SH-SY5Y (cell line): ENCODE data around the gene CDK14.

Experiments
- GATA2 ChIP-seq: IDR thresholded peaks from 2 replicates; pipeline ENCODE4 v1.6.1; 2011; ENCODE audit warnings: mild to moderate bottlenecking, low read depth, low read length
- GATA3 ChIP-seq: IDR thresholded peaks from 2 replicates; pipeline ENCODE4 v1.6.1; 2011; ENCODE audit warnings: low read depth, mild to moderate bottlenecking, low read length, moderate library complexity

CDK14 gene

DNA sequence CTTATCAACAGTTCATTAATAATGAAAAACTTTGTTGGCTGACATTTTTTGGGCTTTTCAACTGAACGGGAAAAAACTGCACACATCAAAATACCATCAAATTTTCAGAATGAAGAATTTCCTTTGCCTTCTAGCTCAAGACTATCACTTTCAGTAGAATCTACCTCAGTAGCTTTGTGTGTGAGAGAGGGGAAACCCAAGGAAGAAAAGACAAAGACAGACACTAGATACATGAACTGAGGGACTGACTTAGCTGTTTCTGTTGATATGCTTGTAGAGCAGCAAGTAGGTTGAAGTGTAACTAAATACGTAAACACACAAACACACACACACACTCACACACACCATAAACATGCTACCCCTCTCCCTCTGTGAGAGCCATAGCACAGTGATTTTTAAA lies 257.1 kb downstream of the CDK14 start:
- TF ChIP-seq GATA2 (no peak), GATA3 (no peak)

DNA sequence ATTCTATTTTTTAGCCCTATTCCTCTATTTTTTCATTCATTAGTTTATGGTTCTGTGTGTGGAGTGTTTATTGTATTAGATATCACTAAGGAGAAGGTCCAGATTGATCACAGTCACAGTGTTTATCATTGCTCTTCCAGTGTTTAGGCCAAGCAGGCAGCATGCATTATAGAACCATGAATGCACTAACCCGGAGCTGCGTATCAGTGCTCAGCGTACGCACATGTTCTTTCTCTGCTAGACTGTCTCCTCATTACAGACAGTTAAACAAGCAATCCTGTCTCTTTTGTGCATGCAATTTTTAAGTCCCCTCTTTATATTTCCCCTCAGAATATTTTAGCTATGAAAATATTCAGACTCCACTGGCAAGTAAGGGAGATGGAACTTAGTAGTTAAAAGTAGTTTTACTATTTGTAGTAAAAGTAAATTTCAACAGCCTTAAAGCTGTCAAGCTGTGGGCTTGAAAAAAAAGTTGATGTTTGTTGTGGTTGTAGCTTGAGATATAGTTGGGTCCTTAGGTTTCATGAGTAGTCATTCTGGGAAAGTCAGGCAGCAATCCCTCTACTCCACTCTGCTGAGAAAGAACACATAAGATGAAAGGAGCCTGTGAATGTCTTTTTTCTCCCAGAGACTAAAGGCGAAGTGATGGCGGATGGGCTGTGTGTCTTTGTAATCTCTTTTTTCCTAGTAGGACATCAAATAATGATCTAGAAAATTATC lies 260.4 kb downstream of the CDK14 start:
- no peak for TF ChIP-seq GATA2
- no peak for TF ChIP-seq GATA3

DNA sequence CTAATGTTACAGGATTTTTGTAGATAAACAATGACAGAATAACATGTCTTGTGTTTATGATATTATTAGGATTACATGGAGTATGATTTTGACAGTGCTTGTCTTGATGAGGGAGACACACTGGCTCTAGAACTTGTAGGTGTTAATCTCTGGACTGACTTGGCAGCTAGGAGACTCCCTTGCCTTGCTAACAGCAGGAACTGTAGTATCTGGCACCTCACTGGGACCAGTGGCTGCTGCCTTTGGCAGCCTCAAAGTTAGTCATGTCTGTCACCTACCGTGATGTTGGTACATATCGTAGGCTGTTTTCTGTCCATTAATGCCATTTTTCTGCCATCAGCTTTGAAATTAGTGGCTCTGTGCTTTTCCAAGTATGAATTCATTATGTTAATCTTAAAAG lies 261.5 kb downstream of the CDK14 start:
- TF ChIP-seq GATA2, result no peak
- no peak for TF ChIP-seq GATA3

DNA sequence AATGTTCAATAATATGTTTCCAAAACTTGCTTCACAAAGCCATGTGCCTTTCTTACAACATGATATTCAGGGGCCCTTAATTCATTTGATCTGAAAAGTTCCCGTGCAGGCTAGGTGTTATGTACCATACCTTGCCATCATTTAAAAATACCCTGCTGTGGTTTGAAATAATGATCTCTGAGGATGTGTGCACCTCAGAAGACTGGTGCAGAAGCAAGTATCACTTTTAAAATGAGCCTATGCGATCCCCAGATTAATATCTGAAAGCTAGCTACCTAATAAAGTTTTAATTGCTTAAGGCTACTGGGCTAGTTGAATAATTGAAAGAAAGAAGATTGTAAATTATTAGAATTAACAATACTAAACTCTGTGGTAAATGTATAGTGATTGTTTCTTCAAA lies 262.4 kb downstream of the CDK14 start:
- TF ChIP-seq GATA2 (no peak), GATA3 (no peak)

DNA sequence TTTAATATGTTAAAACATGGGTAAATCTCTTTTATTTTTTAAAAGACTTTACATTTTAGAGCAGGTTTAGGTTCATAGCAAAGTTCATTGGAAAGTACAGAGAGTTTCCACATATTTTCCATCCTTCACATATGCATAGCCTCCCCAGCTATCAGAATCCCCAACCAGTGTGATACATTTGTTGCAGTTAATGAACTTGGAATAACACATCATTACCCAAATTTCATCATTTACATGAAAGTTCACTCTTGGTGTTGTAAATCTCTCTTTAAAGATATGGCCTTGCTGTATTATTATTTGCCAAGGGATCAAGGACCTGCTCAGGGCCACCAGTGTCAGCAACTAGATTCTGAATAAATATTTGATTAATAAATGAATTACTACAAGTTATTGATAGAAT lies 263.4 kb downstream of the CDK14 start:
- no peak for TF ChIP-seq GATA2
- no peak for TF ChIP-seq GATA3

DNA sequence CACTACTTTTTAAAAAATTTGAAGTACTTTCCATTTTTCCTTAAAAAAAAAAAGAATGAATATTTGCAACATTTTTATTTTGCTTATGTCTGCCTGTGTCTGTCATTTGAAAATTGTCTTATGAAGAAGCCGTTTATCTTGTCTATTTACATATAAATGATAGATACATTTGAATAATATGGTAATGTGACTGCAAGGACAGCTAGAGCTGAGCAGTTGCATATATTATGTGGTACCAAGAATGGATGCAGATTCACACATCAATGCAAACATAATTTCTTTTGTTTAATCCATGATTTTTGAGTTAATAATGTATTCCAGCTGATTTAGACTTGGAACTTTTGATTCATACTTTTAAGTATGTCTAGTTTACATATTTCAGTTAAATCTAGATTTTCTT lies 268.0 kb downstream of the CDK14 start:
- no peak for TF ChIP-seq GATA3
- no peak for TF ChIP-seq GATA2

DNA sequence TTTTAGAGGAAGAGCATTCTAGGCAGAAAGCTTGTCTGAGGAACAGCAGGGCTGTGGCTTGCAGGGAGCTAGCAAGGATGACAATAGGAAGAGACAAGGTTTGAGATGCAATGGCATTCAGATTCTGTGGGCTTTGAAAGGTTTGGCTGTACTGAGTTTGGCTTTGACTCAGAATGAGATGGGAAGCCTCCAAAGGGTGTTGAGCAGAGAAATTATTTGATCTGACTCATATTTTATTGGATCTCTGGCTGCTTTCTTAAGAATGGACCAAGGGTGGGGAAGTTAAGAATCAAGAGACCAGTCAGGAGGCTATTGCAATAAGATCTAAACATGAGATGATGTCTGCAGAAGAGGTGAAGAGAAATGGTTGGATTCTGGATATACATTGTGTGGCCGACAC lies 273.2 kb downstream of the CDK14 start:
- no peak for TF ChIP-seq GATA2
- no peak for TF ChIP-seq GATA3

DNA sequence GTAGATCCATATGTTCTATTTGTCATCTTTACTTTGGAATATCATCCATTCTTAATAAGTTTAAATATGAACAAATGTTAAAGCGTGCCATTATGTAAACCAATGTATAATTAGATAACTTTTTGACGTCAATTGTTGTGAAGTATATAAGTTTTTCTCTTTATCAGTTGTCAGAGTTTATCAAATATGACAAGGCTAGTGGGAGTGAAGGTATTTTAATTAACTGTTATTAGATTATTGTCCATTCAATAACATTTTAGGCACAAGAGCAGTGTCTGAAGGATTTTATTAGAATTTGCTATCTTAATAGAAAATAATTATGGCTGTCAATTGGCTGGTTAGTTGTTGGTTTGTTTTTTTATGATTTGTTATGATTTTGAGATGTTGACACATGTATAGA lies 280.6 kb downstream of the CDK14 start:
- TF ChIP-seq GATA2 (no peak), GATA3 (no peak)

DNA sequence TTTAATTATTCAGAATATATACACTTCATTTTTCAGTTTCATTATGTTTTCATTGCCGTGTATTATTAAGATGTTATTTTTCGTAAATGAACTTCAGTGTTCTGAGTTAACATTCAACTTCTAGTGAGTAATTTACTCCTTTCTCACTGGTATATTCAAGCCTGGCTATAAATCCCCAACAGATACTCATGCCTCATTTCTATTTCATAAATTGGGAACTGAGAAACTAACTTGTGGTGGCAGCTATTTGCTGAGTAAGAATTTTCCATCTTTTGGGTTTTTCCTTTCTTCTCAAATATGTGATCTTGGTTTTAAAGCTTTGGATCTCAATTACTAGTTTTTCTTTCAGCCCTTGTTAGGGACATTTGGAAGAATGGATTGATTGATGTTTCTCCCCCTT lies 281.1 kb downstream of the CDK14 start:
- TF ChIP-seq GATA2 (no peak), GATA3 (no peak)

DNA sequence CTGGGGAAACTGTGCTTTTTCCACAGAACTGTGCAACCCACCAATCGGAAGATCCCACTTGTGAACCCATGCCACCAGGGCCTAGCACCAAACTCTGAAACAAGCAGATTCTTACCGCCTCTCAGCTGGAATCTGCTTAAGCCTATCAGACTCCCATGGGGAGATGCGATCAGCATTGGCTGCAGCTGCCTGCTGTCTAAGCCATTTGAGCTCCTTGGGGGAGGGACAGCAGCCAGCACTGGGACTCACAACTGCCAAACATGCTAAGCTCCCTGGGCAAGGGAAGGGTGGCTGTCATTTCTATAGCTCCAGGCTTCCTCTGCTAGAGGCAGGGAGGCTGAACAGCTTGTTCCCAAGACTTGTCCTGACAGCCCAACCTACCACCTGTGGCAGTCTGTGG lies 283.8 kb downstream of the CDK14 start:
- TF ChIP-seq GATA2 (no peak), GATA3 (no peak)

DNA sequence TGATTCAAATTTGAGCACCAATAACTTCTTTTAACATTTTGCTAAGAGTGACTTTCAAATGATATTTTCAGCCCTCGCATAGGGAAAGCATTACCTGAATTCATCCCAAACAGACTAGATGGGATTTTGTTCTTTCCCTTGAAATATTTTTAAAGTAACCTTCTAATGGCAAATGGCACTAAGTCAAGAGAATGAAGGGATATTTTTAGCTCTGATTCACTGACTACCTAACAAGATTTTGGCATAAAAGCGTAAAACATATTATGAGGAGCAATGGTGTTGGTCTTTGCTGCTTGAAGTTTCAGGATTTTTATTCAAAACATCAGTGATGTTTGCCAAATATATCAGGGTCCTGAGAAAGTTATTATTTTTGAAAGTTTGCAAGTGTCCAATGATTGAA lies 290.3 kb downstream of the CDK14 start:
- TF ChIP-seq GATA3 (no peak), GATA2 (no peak)

DNA sequence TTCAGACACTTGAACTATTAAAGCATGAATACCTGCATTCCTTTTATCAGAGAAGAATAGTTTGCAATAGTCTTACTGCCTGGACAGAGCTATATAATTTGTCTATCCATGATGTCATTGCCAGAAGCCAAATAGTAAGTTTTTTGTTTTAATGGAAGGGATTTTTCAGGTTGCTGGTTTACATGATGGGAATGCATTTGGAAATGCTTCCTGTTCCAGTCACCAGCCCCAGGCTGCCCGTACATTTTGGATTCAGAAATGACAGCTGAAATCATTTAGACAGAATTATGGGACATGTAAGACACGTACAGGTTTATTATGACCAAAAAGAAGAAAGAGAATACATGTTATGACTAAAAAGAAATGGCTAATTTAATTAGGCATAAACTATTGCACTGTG lies 293.1 kb downstream of the CDK14 start:
- TF ChIP-seq GATA2, result no peak
- no peak for TF ChIP-seq GATA3

DNA sequence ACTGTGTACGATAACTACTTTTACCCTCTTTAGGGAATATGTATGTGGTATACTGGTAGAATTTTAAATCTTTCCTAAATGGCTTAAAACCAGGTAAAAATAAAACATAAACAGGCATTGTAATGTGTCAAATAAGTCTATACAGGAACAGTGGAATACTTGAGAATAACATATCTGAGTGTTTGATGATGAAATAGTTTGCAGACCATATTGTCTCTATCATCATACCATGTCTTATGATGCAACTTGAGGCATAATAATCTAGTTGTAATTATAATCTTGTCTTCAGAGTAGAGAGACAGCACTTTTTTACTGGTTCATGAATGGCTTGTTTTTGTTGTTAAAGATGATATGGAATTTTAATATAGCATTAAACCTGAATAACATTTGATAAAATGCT lies 293.5 kb downstream of the CDK14 start:
- TF ChIP-seq GATA3 (no peak), GATA2 (no peak)

DNA sequence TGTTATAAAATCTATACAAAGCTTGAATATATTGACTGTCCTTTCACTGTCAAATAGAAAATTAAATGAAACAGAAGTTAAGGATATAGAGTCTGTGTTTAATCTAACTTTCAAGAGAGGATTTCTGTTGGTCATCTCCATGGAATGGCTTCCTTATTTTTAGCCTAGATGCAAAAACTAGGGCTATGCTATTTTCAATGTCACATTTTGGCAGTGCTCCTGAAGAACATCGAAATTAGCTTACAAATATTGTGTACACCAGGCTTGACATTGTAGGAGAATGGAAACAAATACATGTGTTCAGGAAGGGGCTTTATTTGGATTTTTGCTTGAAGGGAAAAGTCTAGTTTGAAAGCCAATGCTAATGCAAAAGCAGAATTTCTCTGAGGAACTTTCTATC lies 295.4 kb downstream of the CDK14 start:
- no peak for TF ChIP-seq GATA2
- no peak for TF ChIP-seq GATA3

DNA sequence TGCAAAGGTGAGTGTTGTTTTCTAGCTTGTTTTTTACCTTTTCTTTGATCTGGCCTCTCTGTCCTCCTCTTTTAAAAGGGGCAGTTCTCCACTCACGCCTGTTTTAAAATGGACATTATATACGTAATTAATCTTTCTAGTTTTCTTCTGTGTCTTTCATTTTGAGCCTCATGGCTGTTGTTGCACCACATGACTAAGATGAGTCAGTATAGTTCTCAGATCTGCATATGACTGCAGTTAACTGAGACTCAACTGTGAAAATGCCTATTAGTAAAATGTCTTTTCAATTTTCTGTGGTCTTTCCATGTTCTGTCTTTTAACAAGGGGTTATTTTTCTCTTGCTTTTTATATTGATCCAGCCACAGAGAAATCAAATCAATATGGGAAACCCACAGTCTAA lies 296.1 kb downstream of the CDK14 start:
- TF ChIP-seq GATA3 (no peak), GATA2 (no peak)

DNA sequence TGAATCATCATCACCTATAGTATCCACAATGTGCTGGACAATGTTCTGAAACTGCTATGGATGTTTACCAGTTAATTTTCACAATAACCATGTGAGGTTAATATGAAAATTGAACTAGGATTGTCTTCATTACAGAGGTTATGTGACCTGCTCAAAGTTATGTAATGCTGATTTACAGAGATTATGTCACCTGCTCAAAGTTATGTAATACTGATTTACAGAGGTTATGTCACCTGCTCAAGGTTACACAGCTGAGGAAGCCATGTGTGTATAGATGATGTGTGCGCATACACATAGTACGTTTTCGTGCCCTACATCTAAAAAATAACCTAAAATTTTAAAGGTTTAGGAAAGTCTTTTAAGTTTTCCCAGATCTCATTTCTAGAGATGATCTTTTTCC lies 298.0 kb downstream of the CDK14 start:
- no peak for TF ChIP-seq GATA3
- TF ChIP-seq GATA2, result no peak
